Fibroblast of lung (primary cell): ENCODE results near the gene PLSCR2. TPM values are rescaled to one million over a fixed set of nuclear protein-coding genes. Genes with fewer than 3 reads are reported as not detected.

Experiments
- DNase-seq, 2 donors: peaks; one replicate each; pipeline versions ENCODE4 v3.0.0 to v3.0.0-alpha.2; 2010; ENCODE audit warnings: low read depth in 2 of 2
- H2AFZ ChIP-seq: 2 replicates; pipeline ENCODE4 v1.5.1; 2012; ENCODE audit warnings: low read length, control low read depth, inconsistent platforms
- H3K27ac ChIP-seq: 2 replicates; pipeline ENCODE4 v1.5.1; 2011; ENCODE audit warnings: low read length, control low read depth; ENCODE audit not compliant: insufficient read depth
- H3K27me3 ChIP-seq: 2 replicates; pipeline ENCODE4 v1.5.1; 2011; ENCODE audit warnings: mild to moderate bottlenecking, low read length; ENCODE audit not compliant: control insufficient read depth, insufficient read depth
- H3K36me3 ChIP-seq: 2 replicates; pipeline ENCODE4 v1.5.1; 2011; ENCODE audit warnings: low read length; ENCODE audit not compliant: control insufficient read depth, insufficient read depth
- H3K4me1 ChIP-seq: 2 replicates; pipeline ENCODE4 v1.5.1; 2011; ENCODE audit warnings: low read length; ENCODE audit not compliant: control insufficient read depth, insufficient read depth; ENCODE audit errors: extremely low read depth
- H3K4me2 ChIP-seq: 2 replicates; pipeline ENCODE4 v1.5.1; 2011; ENCODE audit warnings: low read length, control low read depth; ENCODE audit not compliant: insufficient read depth; ENCODE audit errors: extremely low read depth
- H3K4me3 ChIP-seq, 4 experiments: fragments of 200-600 bp in 1 of 4; sonication (generic) in 1 of 4; replicated peaks in 1 of 4; 2 replicates each; pipeline ENCODE4 v1.5.1; 2011 to 2016; ENCODE audit warnings: low read length in 4 of 4, low read depth in 3 of 4, mild to moderate bottlenecking in 3 of 4, control low read depth in 2 of 4, inconsistent platforms in 1 of 4, mixed read lengths in 1 of 4; ENCODE audit not compliant: insufficient read depth in 1 of 4; ENCODE audit errors: control extremely low read depth in 1 of 4
- H3K79me2 ChIP-seq: 2 replicates; pipeline ENCODE4 v1.5.1; 2012; ENCODE audit warnings: mild to moderate bottlenecking, low read length, inconsistent platforms; ENCODE audit not compliant: control insufficient read depth, insufficient read depth
- H3K9ac ChIP-seq: 2 replicates; pipeline ENCODE4 v1.5.1; 2011; ENCODE audit warnings: mild to moderate bottlenecking, low read length, control low read depth; ENCODE audit not compliant: insufficient read depth
- H3K9me3 ChIP-seq: 2 replicates; pipeline ENCODE4 v1.5.1; 2012; ENCODE audit warnings: low read depth, low read length; ENCODE audit not compliant: control insufficient read depth, insufficient read depth
- H4K20me1 ChIP-seq: 2 replicates; pipeline ENCODE4 v1.5.1; 2011; ENCODE audit warnings: low read length; ENCODE audit not compliant: control insufficient read depth, insufficient read depth; ENCODE audit errors: extremely low read depth
- EZH2 ChIP-seq: IDR thresholded peaks from 2 replicates; pipeline ENCODE4 v1.5.1; 2012; ENCODE audit warnings: low read length, control low read depth, mild to moderate bottlenecking; ENCODE audit errors: missing control alignments
- polyA plus RNA-seq, 2 donors: library from polyadenylated mRNA; depleted of rRNA in 1 of 2; stranded (reverse) in 1 of 2; unstranded in 1 of 2; fragments of >200 nt; gene quantifications; 2 replicates each; pipeline ENCODE4 v1.2.1, GENCODE V29; 2011 to 2012; ENCODE audit warnings: missing spikeins in 1 of 2
- total RNA-seq: library from RNA; depleted of rRNA; stranded (reverse); fragments of >200 nt; gene quantifications from 2 replicates; pipeline ENCODE4 v1.2.1, GENCODE V29; 2014
- TF ChIP-seq, protein P1 (sequence below), 2 donors: IDR thresholded peaks in 1 of 2; conservative IDR thresholded peaks in 1 of 2; 1 replicate in 1 of 2; 2 replicates in 1 of 2; pipeline ENCODE4 v1.5.1; 2011 to 2012; ENCODE audit warnings: low read length in 2 of 2, control low read depth in 1 of 2, inconsistent platforms in 1 of 2, low read depth in 1 of 2, mild to moderate bottlenecking in 1 of 2

Gene PLSCR2
- total and polyA plus RNA-seq, 2 donors (not counting 1 experiment from before 2014, with no cell fraction given), result 0.17 TPM; not detected in 1

DNA sequence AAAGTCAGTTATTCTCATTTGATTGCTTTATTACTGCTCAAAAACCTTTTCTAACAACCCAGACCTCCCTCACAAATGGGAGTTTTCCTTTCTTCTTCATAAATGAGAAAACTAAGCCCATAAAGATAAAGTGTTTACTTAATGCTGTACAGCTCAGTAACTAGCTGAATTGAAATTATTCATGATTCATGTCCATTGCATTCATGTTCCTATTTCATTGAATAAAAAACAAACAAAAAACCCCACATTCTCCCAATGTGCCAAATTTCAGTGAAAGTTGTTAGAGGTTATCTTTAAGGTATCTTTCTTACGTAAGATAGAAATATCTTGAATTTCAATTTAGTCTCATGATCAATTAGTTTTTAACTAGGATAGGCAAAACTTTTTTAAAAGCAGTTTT is 2.8 kb downstream of the PLSCR2 start:
- H3K27me3 ChIP-seq, result no peaks in the 10 kb centered on the region
- no peaks in the 10 kb centered on the region for H3K79me2 ChIP-seq
- no peak overlapping the region for H3K9ac ChIP-seq
- peak; percentile 40 to 63 for DNase-seq
- peak overlapping the region; percentile 16 for H3K4me2 ChIP-seq
- TF ChIP-seq, protein P1, sequence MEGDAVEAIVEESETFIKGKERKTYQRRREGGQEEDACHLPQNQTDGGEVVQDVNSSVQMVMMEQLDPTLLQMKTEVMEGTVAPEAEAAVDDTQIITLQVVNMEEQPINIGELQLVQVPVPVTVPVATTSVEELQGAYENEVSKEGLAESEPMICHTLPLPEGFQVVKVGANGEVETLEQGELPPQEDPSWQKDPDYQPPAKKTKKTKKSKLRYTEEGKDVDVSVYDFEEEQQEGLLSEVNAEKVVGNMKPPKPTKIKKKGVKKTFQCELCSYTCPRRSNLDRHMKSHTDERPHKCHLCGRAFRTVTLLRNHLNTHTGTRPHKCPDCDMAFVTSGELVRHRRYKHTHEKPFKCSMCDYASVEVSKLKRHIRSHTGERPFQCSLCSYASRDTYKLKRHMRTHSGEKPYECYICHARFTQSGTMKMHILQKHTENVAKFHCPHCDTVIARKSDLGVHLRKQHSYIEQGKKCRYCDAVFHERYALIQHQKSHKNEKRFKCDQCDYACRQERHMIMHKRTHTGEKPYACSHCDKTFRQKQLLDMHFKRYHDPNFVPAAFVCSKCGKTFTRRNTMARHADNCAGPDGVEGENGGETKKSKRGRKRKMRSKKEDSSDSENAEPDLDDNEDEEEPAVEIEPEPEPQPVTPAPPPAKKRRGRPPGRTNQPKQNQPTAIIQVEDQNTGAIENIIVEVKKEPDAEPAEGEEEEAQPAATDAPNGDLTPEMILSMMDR (conservative IDR thresholded peaks at IDR 0.05 in 1 of 2, IDR thresholded peaks at IDR 0.05 in 1 of 2; ENCODE audit: low read depth in 1 of 2, low read length in 2 of 2), result no peak
- TF ChIP-seq EZH2, result no peak
- H3K27ac ChIP-seq, result no peak overlapping the region
- H3K36me3 ChIP-seq, result no peaks in the 10 kb centered on the region
- H2AFZ ChIP-seq, result no peak overlapping the region
- H4K20me1 ChIP-seq, result no peaks in the 10 kb centered on the region
- H3K4me3 ChIP-seq, result no peak overlapping the region
- peaks cover 12% of the 10 kb centered on the region for H3K4me1 ChIP-seq
- no peaks in the 10 kb centered on the region for H3K9me3 ChIP-seq

DNA sequence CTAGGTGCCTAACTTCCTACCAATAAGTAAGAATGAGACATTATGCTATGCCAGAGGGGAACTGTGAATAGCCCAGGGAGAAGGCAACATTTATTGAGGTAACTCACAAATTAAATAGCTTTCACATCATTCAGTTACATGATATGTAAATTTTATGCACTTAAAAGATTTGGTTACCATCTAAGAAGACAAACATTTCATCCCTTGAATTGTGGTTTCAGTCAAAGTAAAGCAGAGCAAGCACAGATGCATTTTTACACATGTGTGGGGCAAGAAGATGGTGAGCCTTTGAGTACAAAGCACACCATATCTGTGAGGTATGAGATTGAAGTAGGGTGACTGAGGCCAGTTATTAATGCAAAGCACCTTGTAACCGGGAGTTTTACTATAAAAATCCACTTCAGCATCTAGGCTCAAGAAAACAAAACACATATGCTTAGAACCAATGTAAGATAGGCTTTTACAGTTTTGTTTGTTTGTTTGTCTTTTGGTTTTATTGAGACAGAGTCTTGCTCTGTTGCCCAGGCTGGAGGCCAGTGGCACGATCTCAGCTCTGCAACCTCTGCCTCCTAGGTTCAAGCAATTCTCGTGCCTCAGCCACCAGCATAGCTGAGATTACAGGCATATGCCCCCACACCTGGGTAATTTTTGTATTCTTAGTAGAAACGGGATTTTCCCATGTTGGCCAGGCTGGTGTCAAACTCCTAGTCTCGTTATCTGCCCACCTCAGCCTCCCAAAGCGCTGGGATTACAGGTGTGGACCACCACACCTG is 3.5 kb downstream of the PLSCR2 start:
- H3K9ac ChIP-seq, result no peak overlapping the region
- no peaks in the 10 kb centered on the region for H3K79me2 ChIP-seq
- H3K4me1 ChIP-seq, result peaks cover 12% of the 10 kb centered on the region
- DNase-seq, result no peak
- H3K4me2 ChIP-seq, result no peak overlapping the region
- no peak for TF ChIP-seq EZH2
- TF ChIP-seq, protein P1 (conservative IDR thresholded peaks at IDR 0.05 in 1 of 2, IDR thresholded peaks at IDR 0.05 in 1 of 2; ENCODE audit: low read depth in 1 of 2, low read length in 2 of 2), result no peak
- H2AFZ ChIP-seq, result no peak overlapping the region
- no peak overlapping the region for H3K4me3 ChIP-seq
- no peaks in the 10 kb centered on the region for H4K20me1 ChIP-seq
- H3K27ac ChIP-seq, result no peak overlapping the region
- H3K27me3 ChIP-seq, result no peaks in the 10 kb centered on the region
- no peaks in the 10 kb centered on the region for H3K9me3 ChIP-seq
- no peaks in the 10 kb centered on the region for H3K36me3 ChIP-seq

DNA sequence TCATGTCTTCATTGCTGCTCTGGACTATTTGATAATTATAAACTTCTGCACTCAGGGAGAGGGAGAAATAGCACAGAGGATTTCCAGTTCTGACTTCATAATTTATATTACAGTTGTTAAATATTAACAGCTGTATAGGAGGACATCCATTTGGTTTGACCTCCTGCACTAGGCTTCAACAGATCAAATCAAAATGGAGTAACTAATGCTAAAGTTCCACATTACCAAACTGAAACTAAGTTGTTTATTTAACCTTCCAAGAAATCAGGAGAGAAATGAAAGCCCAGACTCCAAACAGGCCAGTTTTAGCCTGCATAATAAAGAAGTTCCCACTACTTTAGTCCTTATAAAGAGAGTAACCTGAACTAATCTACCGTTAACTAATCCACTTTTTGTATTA is 4.6 kb downstream of the PLSCR2 start:
- DNase-seq, result no peak
- peaks cover 12% of the 10 kb centered on the region for H3K4me1 ChIP-seq

More for the DNA sequence above, 4.6 kb downstream of the PLSCR2 start:
- no peak overlapping the region for H3K9ac ChIP-seq
- no peak overlapping the region for H3K4me3 ChIP-seq
- H3K27me3 ChIP-seq, result no peaks in the 10 kb centered on the region
- H3K4me2 ChIP-seq, result no peak overlapping the region
- no peak overlapping the region for H2AFZ ChIP-seq
- H3K79me2 ChIP-seq, result no peaks in the 10 kb centered on the region
- TF ChIP-seq, protein P1 (conservative IDR thresholded peaks at IDR 0.05 in 1 of 2, IDR thresholded peaks at IDR 0.05 in 1 of 2; ENCODE audit: low read depth in 1 of 2, low read length in 2 of 2), result no peak
- no peak for TF ChIP-seq EZH2
- no peak overlapping the region for H3K27ac ChIP-seq
- no peaks in the 10 kb centered on the region for H3K9me3 ChIP-seq
- no peaks in the 10 kb centered on the region for H4K20me1 ChIP-seq
- H3K36me3 ChIP-seq, result no peaks in the 10 kb centered on the region
